GM23338 (cell line): ENCODE measurements around the gene CNDP2. TPM values are rescaled to one million over a fixed set of nuclear protein-coding genes. Genes with fewer than 3 reads are reported as not detected.

Source experiments
- ATAC-seq: fragments of 200-7000 bp; cut with Tn5 transposase; 3 replicates; pipeline ENCODE4 v1.9.1; 2020
- DNase-seq: peaks from one replicate; pipeline ENCODE4 v3.0.0-alpha.2; 2015; ENCODE audit warnings: low spot score
- H2AFZ ChIP-seq: fragments of 200-600 bp; sonication (generic); 2 replicates; pipeline ENCODE4 v1.8.0; 2016; ENCODE audit warnings: antibody characterized with exemption, mild to moderate bottlenecking, moderate library complexity
- H3F3A ChIP-seq: fragments of 200-600 bp; sonication (generic); replicated peaks from 2 replicates; pipeline ENCODE4 v1.8.0; 2017; ENCODE audit warnings: antibody characterized with exemption, mixed run types, low read depth
- H3K27ac ChIP-seq: fragments of 200-600 bp; sonication (generic); 2 replicates; pipeline ENCODE4 v1.6.1; 2016; ENCODE audit warnings: low read depth
- H3K27me3 ChIP-seq: fragments of 200-600 bp; sonication (generic); 2 replicates; pipeline ENCODE4 v1.8.0; 2016; ENCODE audit warnings: mild to moderate bottlenecking, mixed run types, moderate library complexity; ENCODE audit not compliant: insufficient read depth
- H3K36me3 ChIP-seq: fragments of 200-600 bp; sonication (generic); 2 replicates; pipeline ENCODE4 v1.8.0; 2016; ENCODE audit warnings: mild to moderate bottlenecking; ENCODE audit not compliant: insufficient read depth
- H3K4me1 ChIP-seq: fragments of 200-600 bp; sonication (generic); 2 replicates; pipeline ENCODE4 v1.8.0; 2016; ENCODE audit warnings: mild to moderate bottlenecking, moderate library complexity; ENCODE audit not compliant: insufficient read depth
- H3K4me2 ChIP-seq: fragments of 200-600 bp; sonication (generic); 2 replicates; pipeline ENCODE4 v1.7.1; 2017; ENCODE audit warnings: mixed run types
- H3K4me3 ChIP-seq: fragments of 200-600 bp; sonication (generic); 2 replicates; pipeline ENCODE4 v1.6.1; 2016; ENCODE audit warnings: mixed run types
- H3K79me2 ChIP-seq: fragments of 200-600 bp; sonication (generic); replicated peaks from 2 replicates; pipeline ENCODE4 v1.8.0; 2017; ENCODE audit warnings: mild to moderate bottlenecking; ENCODE audit not compliant: insufficient read depth
- H3K9me2 ChIP-seq: fragments of 200-600 bp; sonication (generic); 2 replicates; pipeline ENCODE4 v1.8.0; 2017; ENCODE audit not compliant: insufficient read depth
- H4K20me1 ChIP-seq: fragments of 200-600 bp; sonication (generic); replicated peaks from 2 replicates; pipeline ENCODE4 v1.8.0; 2017; ENCODE audit warnings: mild to moderate bottlenecking; ENCODE audit not compliant: insufficient read depth
- H3K27ac Mint-ChIP-seq: 2 replicates; pipeline ENCODE4 v1.8.0; 2020; ENCODE audit warnings: inconsistent platforms, mild to moderate bottlenecking, moderate library complexity, mixed read lengths
- H3K27me3 Mint-ChIP-seq: 3 replicates; pipeline ENCODE4 v1.8.0; 2022; ENCODE audit warnings: low read depth, mild to moderate bottlenecking, moderate library complexity, mixed read lengths, inconsistent platforms; ENCODE audit not compliant: insufficient read depth, poor library complexity
- H3K36me3 Mint-ChIP-seq: 3 replicates; pipeline ENCODE4 v1.8.0; 2021; ENCODE audit warnings: low read depth, mild to moderate bottlenecking, inconsistent platforms, moderate library complexity, mixed read lengths
- H3K4me1 Mint-ChIP-seq: 3 replicates; pipeline ENCODE4 v1.8.0; 2020; ENCODE audit warnings: mild to moderate bottlenecking, inconsistent platforms, mixed read lengths
- H3K4me3 Mint-ChIP-seq: 3 replicates; pipeline ENCODE4 v1.8.0; 2021; ENCODE audit warnings: moderate library complexity, mild to moderate bottlenecking, inconsistent platforms, mixed read lengths
- H3K9me3 Mint-ChIP-seq: 3 replicates; pipeline ENCODE4 v1.8.0; 2020; ENCODE audit warnings: moderate library complexity, mild to moderate bottlenecking, inconsistent platforms, mixed read lengths
- POLR2AphosphoS5 ChIP-seq: IDR thresholded peaks from 2 replicates; pipeline ENCODE4 v1.6.1; 2016; ENCODE audit warnings: antibody characterized with exemption, low read depth
- REST ChIP-seq: IDR thresholded peaks from one replicate; pipeline ENCODE4 v1.6.1; 2018; ENCODE audit warnings: antibody characterized with exemption; ENCODE audit not compliant: unreplicated experiment
- STAT1 ChIP-seq: IDR thresholded peaks from one replicate; pipeline ENCODE4 v1.6.1; 2016; ENCODE audit warnings: antibody characterized with exemption; ENCODE audit not compliant: unreplicated experiment
- ZNF462 ChIP-seq: fragments of 250-450 bp; sonication (Bioruptor Pico); IDR thresholded peaks from 2 replicates; pipeline ENCODE4 v1.5.0; 2020; ENCODE audit warnings: mild to moderate bottlenecking, moderate library complexity
- polyA plus RNA-seq: library from polyadenylated mRNA; unstranded; fragments of >200 nt; fragmentation: Nextera tagmentation; extraction: Ambion mirVana; gene quantifications from 2 replicates; pipeline ENCODE4 v1.2.1, GENCODE V29; 2016
- total RNA-seq: library from RNA; depleted of rRNA; stranded (reverse); fragments of >200 nt; shearing (Covaris generic); gene quantifications from 2 replicates; pipeline ENCODE4 v1.2.3, GENCODE V29; 2014
- TF ChIP-seq, protein P1 (sequence below), 2 experiments: fragments of 200-600 bp in 1 of 2; sonication (generic) in 1 of 2; conservative IDR thresholded peaks; 2 replicates each; pipeline versions ENCODE4 v1.5.1 to v1.6.1; 2016 to 2017; ENCODE audit warnings: antibody characterized with exemption in 2 of 2, low read depth in 2 of 2, mild to moderate bottlenecking in 2 of 2, moderate library complexity in 1 of 2

Gene CNDP2
- total and polyA plus RNA-seq, 2 experiments from 2014 or later: 116 to 175 TPM

- H3K4me3 Mint-ChIP-seq: no peak overlapping the region
- H3K9me3 Mint-ChIP-seq: peaks cover 46% of the 10 kb centered on the region
- ATAC-seq (no peak), DNase-seq (no peak)
- H3K36me3 ChIP-seq: peaks cover 6% of the 10 kb centered on the region
- no peaks in the 10 kb centered on the region for H4K20me1 ChIP-seq
- H3K27ac Mint-ChIP-seq: no peak overlapping the region
- H3K4me2 ChIP-seq: no peak overlapping the region
- H3K4me1 ChIP-seq: no peaks in the 10 kb centered on the region
- no peaks in the 10 kb centered on the region for H3K27me3 Mint-ChIP-seq
- H3K4me3 ChIP-seq: no peak overlapping the region
- H3K4me1 Mint-ChIP-seq: no peaks in the 10 kb centered on the region; the same call in 2 of the 3 replicates
- H3K9me2 ChIP-seq: no peaks in the 10 kb centered on the region
- no peaks in the 10 kb centered on the region for H3K27me3 ChIP-seq
- no peak overlapping the region for H3K27ac ChIP-seq
- H3K79me2 ChIP-seq: no peaks in the 10 kb centered on the region
- peaks cover 20% of the 10 kb centered on the region for H3K36me3 Mint-ChIP-seq
- no peaks in the 10 kb centered on the region for H3F3A ChIP-seq
- TF ChIP-seq STAT1 (no peak), REST (no peak), POLR2AphosphoS5 (no peak)
- no peak overlapping the region for H2AFZ ChIP-seq
Measured at GRCh38 chr18:74546007-74546406, 49.8 kb downstream of the CNDP2 start.

DNA sequence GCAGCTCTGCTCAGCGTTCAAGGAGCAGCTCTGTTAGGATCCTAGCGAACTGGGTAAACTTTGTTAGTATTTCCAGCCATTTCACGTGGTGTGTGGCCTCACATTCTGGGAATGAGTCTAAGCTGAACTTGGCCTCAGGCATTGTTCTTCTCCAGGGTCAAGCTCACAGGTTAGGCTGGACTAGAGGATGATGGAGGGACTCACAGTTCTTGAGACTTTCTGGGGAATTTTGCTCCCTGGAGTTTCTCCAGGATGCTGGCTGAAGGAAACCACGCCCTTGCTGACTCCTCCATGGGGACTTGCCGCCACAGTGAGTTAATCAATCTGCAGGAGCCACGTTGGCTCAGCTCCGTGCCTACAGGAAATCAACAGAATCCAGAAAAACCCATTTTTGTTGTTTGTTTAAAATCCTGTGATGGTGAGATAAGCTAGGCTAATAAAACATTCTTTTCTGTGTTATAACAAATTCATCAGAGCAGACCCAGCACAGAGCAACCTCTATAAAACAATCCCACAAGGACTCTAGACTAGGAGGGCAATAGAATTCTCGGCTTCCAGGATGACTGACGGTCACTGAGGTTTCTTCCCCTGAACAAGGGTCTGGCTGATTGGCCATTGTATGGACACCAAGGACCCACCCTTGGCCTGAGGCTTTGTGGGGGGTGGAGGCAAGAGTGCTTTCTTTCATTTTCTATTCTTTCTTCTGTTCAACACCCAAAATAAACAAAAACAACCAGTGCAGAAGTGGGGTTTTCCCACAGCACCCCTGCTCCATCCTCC, 50.8 kb downstream of the CNDP2 start:
- DNase-seq (no peak), ATAC-seq (no peak)
- H3K4me2 ChIP-seq: no peak overlapping the region
- TF ChIP-seq ZNF462 (CRISPR knock-in tag): no peak
- TF ChIP-seq, protein P1, sequence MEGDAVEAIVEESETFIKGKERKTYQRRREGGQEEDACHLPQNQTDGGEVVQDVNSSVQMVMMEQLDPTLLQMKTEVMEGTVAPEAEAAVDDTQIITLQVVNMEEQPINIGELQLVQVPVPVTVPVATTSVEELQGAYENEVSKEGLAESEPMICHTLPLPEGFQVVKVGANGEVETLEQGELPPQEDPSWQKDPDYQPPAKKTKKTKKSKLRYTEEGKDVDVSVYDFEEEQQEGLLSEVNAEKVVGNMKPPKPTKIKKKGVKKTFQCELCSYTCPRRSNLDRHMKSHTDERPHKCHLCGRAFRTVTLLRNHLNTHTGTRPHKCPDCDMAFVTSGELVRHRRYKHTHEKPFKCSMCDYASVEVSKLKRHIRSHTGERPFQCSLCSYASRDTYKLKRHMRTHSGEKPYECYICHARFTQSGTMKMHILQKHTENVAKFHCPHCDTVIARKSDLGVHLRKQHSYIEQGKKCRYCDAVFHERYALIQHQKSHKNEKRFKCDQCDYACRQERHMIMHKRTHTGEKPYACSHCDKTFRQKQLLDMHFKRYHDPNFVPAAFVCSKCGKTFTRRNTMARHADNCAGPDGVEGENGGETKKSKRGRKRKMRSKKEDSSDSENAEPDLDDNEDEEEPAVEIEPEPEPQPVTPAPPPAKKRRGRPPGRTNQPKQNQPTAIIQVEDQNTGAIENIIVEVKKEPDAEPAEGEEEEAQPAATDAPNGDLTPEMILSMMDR (conservative IDR thresholded peaks at IDR 0.05; ENCODE audit: low read depth in 2 of 2): no peak

More for the DNA sequence above, 50.8 kb downstream of the CNDP2 start:
- Histone ChIP-seq H4K20me1 (no peaks in the 10 kb centered on the region), H3K4me3 (no peak overlapping the region), H3K4me1 (no peaks in the 10 kb centered on the region), H2AFZ (no peak overlapping the region), H3K9me2 (no peaks in the 10 kb centered on the region), H3F3A (no peaks in the 10 kb centered on the region), H3K36me3 (peaks cover 6% of the 10 kb centered on the region), H3K79me2 (no peaks in the 10 kb centered on the region), H3K27me3 (no peaks in the 10 kb centered on the region), H3K27ac (no peak overlapping the region)
- Mint-ChIP-seq H3K4me3 (no peak overlapping the region), H3K27me3 (peaks cover 2% of the 10 kb centered on the region), H3K9me3 (peaks cover 56% of the 10 kb centered on the region), H3K36me3 (peaks cover 28% of the 10 kb centered on the region), H3K4me1 (peaks cover 2% of the 10 kb centered on the region; the same call in 2 of the 3 replicates), H3K27ac (no peak overlapping the region)
